Globus pallidus (tissue), 1 donor: ENCODE results near the gene LSM14B.

Experiments used
- DNase-seq: peaks from one replicate; pipeline ENCODE4 v3.0.0-alpha.2; 2015; ENCODE audit warnings: low spot score

The LSM14B gene

GRCh38 chr20:62133051-62133845 lies 11.0 kb downstream of the LSM14B start:
- no peak for DNase-seq

- DNase-seq, result no peak
Measured at GRCh38 chr20:62133864-62134263, 11.6 kb downstream of the LSM14B start.

- DNase-seq, result no peak
Measured at GRCh38 chr20:62134735-62135231, 12.5 kb downstream of the LSM14B start.

- DNase-seq, result no peak
Measured at GRCh38 chr20:62135573-62136266, 13.4 kb downstream of the LSM14B start.

GRCh38 chr20:62136283-62137091 lies 14.2 kb downstream of the LSM14B start:
- DNase-seq, result no peak

- no peak for DNase-seq
Measured at GRCh38 chr20:62137092-62137384, 14.8 kb downstream of the LSM14B start.

- no peak for DNase-seq
Measured at GRCh38 chr20:62137478-62138203, 15.4 kb downstream of the LSM14B start.

- DNase-seq, result no peak
Measured at GRCh38 chr20:62138204-62138543, 15.9 kb downstream of the LSM14B start.

GRCh38 chr20:62138912-62139311 lies 16.6 kb downstream of the LSM14B start:
- DNase-seq, result no peak

GRCh38 chr20:62139636-62140035 lies 17.4 kb downstream of the LSM14B start:
- DNase-seq, result no peak

- DNase-seq, result no peak
Measured at GRCh38 chr20:62141043-62141396, 18.7 kb downstream of the LSM14B start.

- no peak for DNase-seq
Measured at GRCh38 chr20:62141397-62142251, 19.3 kb downstream of the LSM14B start.

GRCh38 chr20:62142252-62143080 lies 20.2 kb downstream of the LSM14B start:
- no peak for DNase-seq

- DNase-seq, result peak; percentile 90
Measured at GRCh38 chr20:62143081-62143956, 21.0 kb downstream of the LSM14B start, which contains the start of the genes PSMA7 and SS18L1. TSS of gene PSMA7 (minus strand) at chr20:62143394. CDS start at chr20:62143303, 91 bp downstream. TSS of gene SS18L1 (plus strand) at chr20:62143769. CDS start at chr20:62143821, 52 bp downstream.

- DNase-seq, result no peak
Measured at GRCh38 chr20:62143957-62144825, 21.9 kb downstream of the LSM14B start.

- DNase-seq, result no peak
Measured at GRCh38 chr20:62145688-62146018, 23.4 kb downstream of the LSM14B start.

- DNase-seq, result no peak
Measured at GRCh38 chr20:62146019-62146755, 23.9 kb downstream of the LSM14B start.
